GM12892 (cell line): ENCODE data around the gene ENOX1.

ENCODE experiments used
- POLR2A ChIP-seq: IDR thresholded peaks from 2 replicates; pipeline ENCODE4 v1.6.1; 2011; ENCODE audit warnings: low read depth, low read length, control low read depth
- POLR2AphosphoS5 ChIP-seq: IDR thresholded peaks from 2 replicates; pipeline ENCODE4 v1.6.1; 2011; ENCODE audit warnings: low read depth, low read length, control low read depth
- TAF1 ChIP-seq: IDR thresholded peaks from 2 replicates; pipeline ENCODE4 v1.6.1; 2011; ENCODE audit warnings: low read depth, mild to moderate bottlenecking, control low read depth, low read length, borderline replicate concordance

GRCh38 chr13:43787997-43788396, 1.2 kb upstream of the ENOX1 start:
- TF ChIP-seq POLR2A: no peak
- TF ChIP-seq TAF1: no peak
- no peak for TF ChIP-seq POLR2AphosphoS5
